ENCODE results near the gene ZNF124. TPM values are rescaled to one million over a fixed set of nuclear protein-coding genes. Genes with fewer than 3 reads are reported as not detected.

ZNF124 gene
- total and polyA plus RNA-seq, 3 donors from 2014 or later, result 12.9 to 22.0 (median 17.3) TPM

DNA sequence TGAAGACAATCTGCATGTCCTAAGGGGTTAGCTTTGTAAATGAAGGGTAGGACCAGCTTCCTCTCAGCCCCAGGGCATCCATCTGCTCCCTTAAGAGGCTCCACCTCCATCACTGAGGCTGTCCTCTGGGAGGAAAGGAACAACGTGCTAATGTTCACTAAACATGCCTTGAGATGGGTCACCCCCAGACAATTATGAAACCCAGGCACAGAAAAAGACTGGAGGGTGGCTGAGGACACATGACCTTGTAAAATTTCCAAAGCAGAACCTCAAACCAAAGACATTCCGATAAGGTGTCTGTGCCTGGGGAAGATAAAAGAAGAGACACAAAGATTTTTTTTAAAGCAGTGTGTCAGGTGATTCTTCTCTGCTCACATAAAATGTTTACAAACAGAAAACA is 37.6 kb upstream of the ZNF124 start:
- no peak for DNase-seq
- no peak overlapping the region for H3K27ac ChIP-seq
- intact Hi-C loops (cut with DNase I; ENCODE audit: low total_unique reads), result no loop called here

GRCh38 chr1:247204177-247204647 is 32.4 kb upstream of the ZNF124 start:
- H3K27ac ChIP-seq, result no peak overlapping the region
- WGBS, 2 donors, result 79 to 85% methylated on average over 7 of the region's 7 CpGs
- TF ChIP-seq, protein P1, sequence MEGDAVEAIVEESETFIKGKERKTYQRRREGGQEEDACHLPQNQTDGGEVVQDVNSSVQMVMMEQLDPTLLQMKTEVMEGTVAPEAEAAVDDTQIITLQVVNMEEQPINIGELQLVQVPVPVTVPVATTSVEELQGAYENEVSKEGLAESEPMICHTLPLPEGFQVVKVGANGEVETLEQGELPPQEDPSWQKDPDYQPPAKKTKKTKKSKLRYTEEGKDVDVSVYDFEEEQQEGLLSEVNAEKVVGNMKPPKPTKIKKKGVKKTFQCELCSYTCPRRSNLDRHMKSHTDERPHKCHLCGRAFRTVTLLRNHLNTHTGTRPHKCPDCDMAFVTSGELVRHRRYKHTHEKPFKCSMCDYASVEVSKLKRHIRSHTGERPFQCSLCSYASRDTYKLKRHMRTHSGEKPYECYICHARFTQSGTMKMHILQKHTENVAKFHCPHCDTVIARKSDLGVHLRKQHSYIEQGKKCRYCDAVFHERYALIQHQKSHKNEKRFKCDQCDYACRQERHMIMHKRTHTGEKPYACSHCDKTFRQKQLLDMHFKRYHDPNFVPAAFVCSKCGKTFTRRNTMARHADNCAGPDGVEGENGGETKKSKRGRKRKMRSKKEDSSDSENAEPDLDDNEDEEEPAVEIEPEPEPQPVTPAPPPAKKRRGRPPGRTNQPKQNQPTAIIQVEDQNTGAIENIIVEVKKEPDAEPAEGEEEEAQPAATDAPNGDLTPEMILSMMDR (IDR thresholded peaks at IDR 0.05), result no peak
- TF ChIP-seq POLR2A (IDR thresholded peaks at IDR 0.05), result no peak
- peaks cover 1% of the 10 kb centered on the region for H3K4me1 ChIP-seq
- no peaks in the 10 kb centered on the region for H3K36me3 ChIP-seq (ENCODE audit: low read depth, missing control alignments)
- H3K27me3 ChIP-seq, result no peaks in the 10 kb centered on the region
- DNase-seq, result no peak
- H3K9me3 ChIP-seq, result no peaks in the 10 kb centered on the region
- H3K4me3 ChIP-seq, result no peak overlapping the region
- intact Hi-C loops (cut with DNase I; ENCODE audit: low total_unique reads), result no loop called here

More for the DNA sequence above, 37.6 kb upstream of the ZNF124 start:
- 11 to 13% methylated on average over 2 of the region's 2 CpGs for WGBS, 2 donors
- Histone ChIP-seq H3K9me3 (no peaks in the 10 kb centered on the region), H3K27me3 (no peaks in the 10 kb centered on the region), H3K36me3 (ENCODE audit: low read depth, missing control alignments) (no peaks in the 10 kb centered on the region), H3K4me3 (no peak overlapping the region), H3K4me1 (peaks cover 7% of the 10 kb centered on the region)
- TF ChIP-seq POLR2A (IDR thresholded peaks at IDR 0.05), result no peak
- TF ChIP-seq, protein P1 (IDR thresholded peaks at IDR 0.05), result no peak

DNA sequence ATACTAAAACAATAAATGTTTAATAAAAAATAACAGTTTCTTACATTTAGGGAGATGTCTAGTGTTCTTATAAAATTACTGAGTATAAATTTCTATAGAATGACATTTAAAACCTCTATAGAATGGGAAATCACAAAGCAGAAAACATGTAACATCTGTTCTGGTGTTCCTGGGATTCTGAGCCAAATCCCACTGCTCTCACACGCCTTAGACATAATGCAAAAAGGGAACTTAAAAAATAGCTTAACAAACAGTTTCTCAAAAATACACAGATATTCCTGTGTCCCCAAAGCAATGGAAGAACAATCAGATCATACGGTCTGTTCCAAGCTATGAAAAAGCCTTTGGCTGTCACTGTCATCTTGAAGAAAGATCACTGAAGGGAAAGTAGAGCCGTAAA is 27.0 kb upstream of the ZNF124 start:
- TF ChIP-seq, protein P1 (IDR thresholded peaks at IDR 0.05), result no peak
- TF ChIP-seq POLR2A (IDR thresholded peaks at IDR 0.05), result no peak
- Histone ChIP-seq H3K4me3 (no peak overlapping the region), H3K9me3 (no peaks in the 10 kb centered on the region), H3K36me3 (ENCODE audit: low read depth, missing control alignments) (no peaks in the 10 kb centered on the region), H3K27me3 (no peaks in the 10 kb centered on the region), H3K4me1 (no peaks in the 10 kb centered on the region), H3K27ac (no peak overlapping the region)
- no peak for DNase-seq
- intact Hi-C loops (cut with DNase I; ENCODE audit: low total_unique reads), result no loop called here
- WGBS, 2 donors, result 58% methylated on average over 3 of the region's 3 CpGs

DNA sequence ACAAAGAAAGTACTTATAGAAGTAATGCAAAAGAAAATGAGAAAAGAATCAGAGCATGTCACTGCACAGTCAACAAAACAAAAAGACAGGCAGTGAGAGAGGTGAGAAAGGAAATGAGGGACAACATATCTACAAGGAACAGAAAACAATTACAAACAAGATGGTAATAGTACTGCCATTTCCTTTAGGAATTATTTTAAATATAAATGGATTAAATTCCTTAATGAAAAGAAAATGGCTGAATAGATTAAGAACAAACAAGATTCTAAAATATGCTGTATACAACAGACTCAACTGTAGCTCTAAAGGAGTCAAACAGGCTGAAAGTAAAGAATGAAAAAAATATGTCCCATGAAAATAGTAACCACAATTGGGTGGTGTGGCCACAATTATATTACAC is 22.1 kb upstream of the ZNF124 start:
- no peaks in the 10 kb centered on the region for H3K9me3 ChIP-seq
- intact Hi-C loops (cut with DNase I; ENCODE audit: low total_unique reads), result no loop called here
- H3K36me3 ChIP-seq (ENCODE audit: low read depth, missing control alignments), result no peaks in the 10 kb centered on the region
- no peaks in the 10 kb centered on the region for H3K27me3 ChIP-seq
- H3K4me3 ChIP-seq, result no peak overlapping the region
- H3K4me1 ChIP-seq, result no peaks in the 10 kb centered on the region
- TF ChIP-seq POLR2A (IDR thresholded peaks at IDR 0.05), result no peak
- TF ChIP-seq, protein P1 (IDR thresholded peaks at IDR 0.05), result no peak
- H3K27ac ChIP-seq, result no peak overlapping the region
- no peak for DNase-seq

DNA sequence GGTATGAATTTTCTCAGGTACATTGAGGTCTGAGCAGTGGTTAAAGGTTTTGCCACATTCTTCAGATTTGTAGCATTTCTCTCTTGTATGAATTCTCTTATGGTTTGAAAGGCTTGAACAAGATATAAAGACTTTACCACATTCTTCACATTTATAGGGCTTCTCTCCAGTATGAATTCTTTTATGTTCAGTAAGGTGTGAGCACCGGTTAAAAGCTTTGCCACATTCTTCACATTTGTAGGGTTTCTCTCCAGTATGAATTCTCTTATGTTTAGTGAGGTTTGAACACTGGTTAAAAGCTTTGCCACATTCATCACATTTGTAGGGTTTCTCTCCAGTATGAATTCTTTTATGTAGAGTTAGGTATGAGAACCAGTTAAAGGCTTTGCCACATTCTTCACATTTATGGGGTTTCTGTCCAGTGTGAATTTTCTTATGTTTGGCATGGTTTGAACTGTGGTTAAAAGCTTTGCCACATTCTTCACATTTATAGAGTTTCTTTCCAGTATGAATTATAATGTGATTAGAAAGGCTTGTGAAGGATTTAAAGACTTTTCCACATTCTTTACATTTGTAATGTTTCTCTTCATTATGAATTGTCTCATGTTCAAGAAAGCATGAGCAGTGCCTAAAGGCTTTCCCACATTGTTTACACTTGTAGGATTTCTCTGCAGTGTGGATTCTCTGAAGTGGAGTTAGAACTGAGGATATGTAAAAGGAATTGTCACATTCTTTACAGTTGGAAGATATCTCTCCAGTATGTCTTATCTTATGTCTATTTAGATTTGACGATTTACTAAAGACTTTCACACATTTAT is 18.4 kb upstream of the ZNF124 start:
- no peaks in the 10 kb centered on the region for H3K36me3 ChIP-seq (ENCODE audit: low read depth, missing control alignments)
- no peaks in the 10 kb centered on the region for H3K27me3 ChIP-seq
- no peak for DNase-seq
- H3K4me1 ChIP-seq, result no peaks in the 10 kb centered on the region
- H3K27ac ChIP-seq, result no peak overlapping the region
- no peak for TF ChIP-seq POLR2A (IDR thresholded peaks at IDR 0.05)
- TF ChIP-seq, protein P1 (IDR thresholded peaks at IDR 0.05), result no peak
- no peaks in the 10 kb centered on the region for H3K9me3 ChIP-seq
- WGBS, 2 donors, result 92 to 95% methylated on average over 2 of the region's 2 CpGs
- H3K4me3 ChIP-seq, result no peak overlapping the region
- intact Hi-C loops (cut with DNase I; ENCODE audit: low total_unique reads), result no loop called here
